ENCODE data around the gene CD1D.

- TF ChIP-seq CTCF (IDR thresholded peaks at IDR 0.05) = no peak
- no peak for TF ChIP-seq USF2 (IDR thresholded peaks at IDR 0.05; ENCODE audit: borderline replicate concordance, low read depth, low read length)
Measured at GRCh38 chr1:158145173-158145719, 35.4 kb upstream of the CD1D start.

Measured in SK-N-SH (cell line).